HG03139 (cell line): ENCODE data around the gene CHRDL1.
A peak's percentile ranks its signal among the peaks of the same experiment; 100 is the strongest.

ENCODE experiments used
- ATAC-seq: cut with Tn5 transposase; IDR thresholded peaks from one replicate; pipeline ENCODE4 v1.9.1; 2021; ENCODE audit not compliant: unreplicated experiment

The CHRDL1 gene

DNA sequence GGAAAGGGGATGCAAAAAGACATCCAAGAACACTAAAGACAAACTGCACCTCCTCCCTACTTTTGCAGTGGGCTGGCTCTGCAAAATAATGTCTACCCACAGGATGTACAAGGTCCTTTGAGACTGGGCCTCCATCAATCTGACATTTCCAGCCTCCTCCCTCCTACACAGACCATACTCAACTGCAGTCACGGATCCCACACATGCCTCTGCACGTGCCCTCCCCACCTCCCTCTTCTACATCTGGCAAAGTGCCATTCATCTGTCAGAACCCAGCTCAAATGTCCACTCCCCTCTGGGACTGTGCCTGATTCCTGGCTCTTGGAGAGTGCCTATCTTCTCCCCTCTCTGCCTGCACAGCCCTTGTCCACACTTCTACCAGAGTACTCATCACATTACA is 50.3 kb downstream of the CHRDL1 start:
- no peak for ATAC-seq

GRCh38 chrX:110743679-110744340 is 51.8 kb downstream of the CHRDL1 start:
- ATAC-seq = no peak

GRCh38 chrX:110741213-110741796 is 54.3 kb downstream of the CHRDL1 start:
- no peak for ATAC-seq

- no peak for ATAC-seq
Observed at GRCh38 chrX:110734894-110735541, 60.6 kb downstream of the CHRDL1 start.

DNA sequence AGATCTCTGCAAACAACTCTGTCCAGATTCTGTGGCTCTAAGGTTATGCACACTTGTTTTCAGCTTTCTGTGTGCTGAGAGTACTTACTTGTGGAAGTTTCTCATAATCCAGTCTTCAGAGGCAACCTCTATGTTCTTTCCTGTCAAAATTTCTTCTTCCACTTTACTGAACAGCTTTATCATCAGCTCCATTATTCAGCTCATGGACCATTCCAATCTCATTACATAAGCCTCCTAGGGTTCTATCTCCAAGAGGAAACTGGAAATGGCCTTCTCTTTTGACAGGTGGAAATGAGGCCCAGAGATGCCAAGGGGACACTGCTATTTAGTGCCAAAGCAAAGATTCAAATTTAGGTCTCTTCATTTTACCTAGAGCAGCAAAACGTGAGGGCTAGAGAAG is 61.3 kb downstream of the CHRDL1 start:
- no peak for ATAC-seq

GRCh38 chrX:110733166-110733565 is 62.5 kb downstream of the CHRDL1 start:
- no peak for ATAC-seq

DNA sequence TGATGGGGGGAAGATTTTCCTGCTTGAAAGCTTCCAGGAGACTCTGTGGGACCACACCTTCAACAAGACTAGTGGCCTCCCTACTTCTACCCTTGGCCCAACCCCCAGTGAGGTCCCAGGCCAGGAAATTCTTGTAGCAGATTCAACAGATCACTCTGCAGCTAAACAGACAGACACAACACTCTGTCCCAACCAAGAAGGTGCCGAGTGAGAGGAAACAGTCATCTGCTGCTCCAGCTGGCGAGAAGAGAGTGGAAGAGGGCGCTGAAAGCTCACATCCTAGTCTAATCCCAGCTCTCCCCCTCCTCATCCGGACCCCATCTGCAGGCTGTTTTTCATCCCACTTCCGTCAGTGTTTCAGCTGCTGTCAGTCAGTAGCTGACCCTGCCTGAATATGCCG is 63.4 kb downstream of the CHRDL1 start:
- no peak for ATAC-seq

DNA sequence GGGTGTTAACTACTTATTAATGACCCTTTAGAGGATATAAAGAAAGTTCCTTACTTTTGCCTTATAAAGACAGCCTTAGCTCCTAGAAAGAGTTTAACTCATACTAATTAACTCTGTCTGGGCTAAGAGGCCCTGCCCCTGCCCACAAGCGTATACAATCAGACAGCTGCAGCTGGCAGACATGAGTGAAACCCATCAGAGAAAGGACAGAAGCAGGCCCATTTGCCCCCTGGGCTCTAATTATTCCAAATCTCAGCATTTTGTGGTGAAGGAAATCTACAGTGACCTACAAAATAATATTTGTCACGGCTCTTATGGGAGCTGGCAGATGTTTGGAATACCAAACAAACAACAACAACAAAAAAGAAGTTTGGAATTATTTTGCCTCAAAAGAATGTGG is 71.8 kb downstream of the CHRDL1 start:
- ATAC-seq = no peak

- no peak for ATAC-seq
Observed at GRCh38 chrX:110722135-110722534, 73.5 kb downstream of the CHRDL1 start.

- ATAC-seq = no peak
Observed at GRCh38 chrX:110713666-110714065, 82.0 kb downstream of the CHRDL1 start.

- no peak for ATAC-seq
Observed at GRCh38 chrX:110706446-110706845, 89.2 kb downstream of the CHRDL1 start.

GRCh38 chrX:110703641-110704040 is 92.0 kb downstream of the CHRDL1 start:
- ATAC-seq = no peak

DNA sequence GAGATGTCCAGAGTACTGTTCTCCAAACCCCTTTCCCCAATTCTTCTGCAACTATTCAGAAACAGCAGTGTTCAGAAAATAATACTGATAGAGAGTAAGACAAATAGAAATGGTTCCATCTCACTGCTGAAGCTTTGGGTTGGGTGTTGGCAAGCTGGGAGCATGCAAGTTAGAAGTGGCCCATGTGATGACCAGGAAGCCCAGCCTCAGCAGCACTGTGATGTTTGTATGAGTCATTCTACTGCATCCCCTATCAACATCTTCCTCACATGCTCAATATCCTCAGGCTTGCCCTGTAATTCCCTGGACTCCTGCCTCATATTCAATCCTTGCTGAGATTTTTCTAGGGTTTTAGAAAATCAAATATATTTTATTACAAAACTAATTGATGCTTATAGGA is 96.5 kb downstream of the CHRDL1 start:
- peak; percentile 36 for ATAC-seq

DNA sequence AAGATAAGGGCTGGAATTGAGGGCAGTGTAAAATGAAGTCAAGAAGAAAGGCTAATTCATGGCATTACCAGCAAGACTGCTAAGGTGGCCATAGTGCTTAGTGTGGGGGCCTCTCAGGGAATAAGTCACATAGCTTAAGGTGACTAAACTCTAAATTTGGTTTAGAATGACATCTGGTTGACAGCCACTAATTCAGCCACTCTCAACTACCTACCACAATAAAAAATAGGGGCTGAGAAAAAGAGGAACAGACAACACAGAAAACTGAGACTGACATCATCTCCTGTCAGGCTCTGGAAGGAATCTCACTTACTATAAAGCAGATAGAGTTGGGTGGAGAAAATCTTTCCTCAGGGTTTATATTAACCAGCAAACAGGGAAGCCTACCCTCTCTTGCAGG is 96.9 kb downstream of the CHRDL1 start:
- ATAC-seq = peak; percentile 77

GRCh38 chrX:110692866-110693265 is 102.8 kb downstream of the CHRDL1 start:
- no peak for ATAC-seq

- ATAC-seq = no peak
Observed at GRCh38 chrX:110691446-110691845, 104.2 kb downstream of the CHRDL1 start.

DNA sequence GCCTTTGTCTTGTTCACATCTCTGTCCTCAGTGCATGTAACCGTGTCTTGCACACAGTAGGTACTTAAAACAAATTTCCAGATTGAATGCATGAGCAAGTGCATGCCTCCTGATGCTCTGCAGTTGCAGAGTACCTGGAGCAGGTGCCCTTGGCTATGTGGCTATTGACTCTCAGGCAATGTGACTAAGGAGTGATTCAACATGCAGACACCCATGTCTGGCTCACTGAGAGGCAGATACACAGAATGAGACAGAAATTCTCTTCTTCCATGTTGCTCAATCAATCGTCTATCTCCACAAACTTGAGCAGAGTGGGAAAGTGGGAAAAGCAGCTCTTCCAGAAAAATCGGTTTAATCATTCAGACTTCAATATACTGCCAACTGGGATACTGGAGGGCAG is 111.0 kb downstream of the CHRDL1 start:
- ATAC-seq = no peak

- no peak for ATAC-seq
Observed at GRCh38 chrX:110683925-110684324, 111.7 kb downstream of the CHRDL1 start.

DNA sequence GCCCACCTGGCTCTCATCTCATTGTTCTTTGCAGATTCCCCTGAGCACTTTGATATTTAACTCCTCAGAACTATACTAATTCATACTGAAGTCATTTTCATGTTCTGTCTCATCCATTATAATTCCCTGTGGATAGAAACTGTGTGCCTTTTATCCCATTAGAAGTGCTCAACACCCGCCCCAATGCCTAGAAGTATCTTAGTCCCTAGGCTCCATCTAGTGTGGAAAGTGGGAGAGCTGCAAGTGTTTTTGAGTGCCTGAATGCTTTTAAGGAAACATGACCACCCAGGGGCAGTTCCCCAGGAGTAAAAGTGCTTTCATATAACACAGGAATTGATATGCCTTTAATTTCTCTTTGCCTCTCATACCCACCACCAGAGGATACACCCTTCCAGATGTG is 117.0 kb downstream of the CHRDL1 start:
- no peak for ATAC-seq

DNA sequence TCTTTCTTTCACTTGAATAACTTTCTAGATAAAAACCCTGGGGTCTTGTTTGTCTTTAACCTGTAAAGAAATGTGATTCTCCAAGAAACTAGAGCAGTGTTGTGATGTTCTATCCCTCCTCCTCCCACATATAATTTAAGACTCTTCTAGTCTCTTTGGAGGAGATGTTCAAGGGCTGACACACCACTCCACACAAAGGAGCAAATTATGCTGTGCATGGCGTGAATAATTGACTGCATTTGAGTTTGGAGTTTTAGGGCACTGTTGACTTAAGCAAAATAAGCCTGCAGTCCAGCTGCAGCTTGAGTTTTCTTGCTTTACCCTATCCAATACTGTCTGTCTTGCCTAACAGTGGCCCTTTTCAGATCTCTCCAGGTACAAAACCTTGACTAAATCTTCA is 119.7 kb downstream of the CHRDL1 start:
- no peak for ATAC-seq

DNA sequence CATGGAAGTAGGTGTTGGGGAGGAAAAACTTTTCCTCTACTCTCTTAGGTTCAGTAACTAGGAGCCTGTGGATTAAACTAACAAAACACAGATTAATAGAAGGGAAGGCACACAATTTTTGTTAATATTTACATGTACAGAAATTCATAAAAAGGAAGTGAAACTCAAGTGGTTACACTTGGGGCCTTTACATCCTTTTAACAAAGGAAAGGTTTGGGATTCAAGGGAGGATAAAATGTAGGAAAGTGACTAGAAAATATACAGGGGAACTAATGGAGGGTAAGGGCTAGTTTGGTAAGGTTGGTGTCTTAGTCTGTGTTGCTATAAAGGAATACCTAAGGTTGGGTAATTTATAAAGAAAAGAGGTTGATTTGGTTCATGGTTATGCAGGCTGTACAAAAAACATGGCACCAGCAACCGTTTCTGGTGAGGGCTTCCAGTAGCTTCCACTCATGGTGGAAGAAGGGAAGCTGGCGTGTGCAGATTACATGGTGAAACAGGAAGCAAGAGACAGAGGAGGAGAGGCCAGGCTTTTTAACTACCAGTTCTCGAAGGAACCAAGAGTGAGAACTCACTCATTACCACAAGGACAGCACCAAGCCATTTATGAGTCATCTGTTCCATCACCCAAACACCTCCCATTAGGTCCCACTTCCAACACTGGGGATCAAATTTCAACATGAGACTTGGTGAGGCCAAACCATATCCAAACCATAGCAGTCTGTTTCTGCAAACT is 124.4 kb downstream of the CHRDL1 start:
- ATAC-seq = peak; percentile 97

DNA sequence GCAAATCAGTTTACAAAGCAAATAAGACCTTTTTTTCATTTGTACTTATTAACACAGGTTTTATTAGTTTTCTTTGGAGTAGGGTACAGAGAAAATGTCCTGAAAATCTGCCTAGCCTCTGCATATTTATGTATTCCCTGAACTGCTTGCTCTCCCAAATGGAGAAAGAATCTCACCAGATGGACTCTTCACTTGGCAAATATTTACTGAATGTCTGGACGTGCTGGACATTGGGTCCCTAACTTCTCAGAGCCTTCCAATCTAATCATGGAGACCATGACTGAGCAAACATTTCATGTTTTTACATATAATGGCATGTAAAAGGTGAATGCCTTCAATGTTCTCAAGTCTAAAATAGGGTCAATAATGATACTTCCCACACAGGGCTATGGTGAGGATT is 126.0 kb downstream of the CHRDL1 start:
- no peak for ATAC-seq
